HepG2 (cell line): ENCODE data around the gene CROT. TPM values are rescaled to one million over a fixed set of nuclear protein-coding genes. Genes with fewer than 3 reads are reported as not detected.

Source experiments
- AHR ChIP-seq: IDR thresholded peaks from 2 replicates; pipeline ENCODE4 v1.6.1; 2018; ENCODE audit warnings: missing genetic modification reagents, missing compliant biosample characterization
- CBX5 ChIP-seq: sonication (generic); formaldehyde crosslinking; IDR thresholded peaks from 2 replicates; pipeline ENCODE4 v1.4.0; 2020; ENCODE audit warnings: missing genetic modification reagents, borderline replicate concordance
- HNRNPH1 ChIP-seq: fragments of 200-400 bp; formaldehyde crosslinking; optimal IDR thresholded peaks from 2 replicates; pipeline ENCODE3; 2017; ENCODE audit warnings: mild to moderate bottlenecking, low read depth, low read length
- HNRNPL ChIP-seq: fragments of 200-400 bp; formaldehyde crosslinking; IDR thresholded peaks from 2 replicates; pipeline ENCODE4 v1.6.1; 2017; ENCODE audit warnings: mild to moderate bottlenecking, low read depth, low read length
- KAT7 ChIP-seq: IDR thresholded peaks from 2 replicates; pipeline ENCODE4 v1.6.1; 2018; ENCODE audit warnings: borderline replicate concordance, missing compliant biosample characterization
- KDM5A ChIP-seq: fragments of 200-600 bp; sonication (generic); IDR thresholded peaks from 2 replicates; pipeline ENCODE4 v1.7.0; 2018; ENCODE audit warnings: antibody characterized with exemption, mild to moderate bottlenecking, low read length, borderline replicate concordance
- MLLT10 ChIP-seq: sonication (generic); formaldehyde crosslinking; IDR thresholded peaks from 2 replicates; pipeline ENCODE4 v1.4.0; 2020; ENCODE audit warnings: missing genetic modification reagents
- NFIC ChIP-seq: IDR thresholded peaks from 2 replicates; pipeline ENCODE4 v1.6.1; 2012; ENCODE audit warnings: mild to moderate bottlenecking, low read length, inconsistent platforms
- NR2F1 ChIP-seq, 2 experiments: fragments of 450-650 bp in 1 of 2; formaldehyde crosslinking in 1 of 2; IDR thresholded peaks; 2 replicates each; pipeline versions ENCODE4 v1.5.0 to v1.6.1; 2016 to 2020; ENCODE audit warnings: mild to moderate bottlenecking in 1 of 2, missing compliant biosample characterization in 1 of 2, missing genetic modification reagents in 1 of 2, moderate library complexity in 1 of 2
- SPEN ChIP-seq: sonication (generic); formaldehyde crosslinking; IDR thresholded peaks from 2 replicates; pipeline ENCODE4 v1.5.1; 2020; ENCODE audit warnings: low read depth, mild to moderate bottlenecking, missing genetic modification reagents
- THAP8 ChIP-seq: sonication (generic); formaldehyde crosslinking; IDR thresholded peaks from 2 replicates; pipeline ENCODE4 v1.5.1; 2020; ENCODE audit warnings: missing genetic modification reagents, mild to moderate bottlenecking, borderline replicate concordance
- ZBTB20 ChIP-seq: sonication (generic); formaldehyde crosslinking; IDR thresholded peaks from 2 replicates; pipeline ENCODE4 v1.8.1; 2023; ENCODE audit warnings: missing genetic modification reagents, low read depth, mild to moderate bottlenecking, borderline replicate concordance
- ZBTB46 ChIP-seq: sonication (generic); formaldehyde crosslinking; IDR thresholded peaks from 2 replicates; pipeline ENCODE4 v1.4.0; 2020; ENCODE audit warnings: mild to moderate bottlenecking, missing genetic modification reagents, borderline replicate concordance
- ZC3H4 ChIP-seq: sonication (generic); formaldehyde crosslinking; IDR thresholded peaks from 2 replicates; pipeline ENCODE4 v1.4.0; 2020; ENCODE audit warnings: missing genetic modification reagents, borderline replicate concordance
- ZNF10 ChIP-seq: sonication (generic); formaldehyde crosslinking; IDR thresholded peaks from 2 replicates; pipeline ENCODE4 v1.4.0; 2020; ENCODE audit warnings: mild to moderate bottlenecking, low read depth, missing genetic modification reagents, borderline replicate concordance
- ZNF205 ChIP-seq: IDR thresholded peaks from 2 replicates; pipeline ENCODE4 v1.6.1; 2018; ENCODE audit warnings: missing biosample characterization, missing genetic modification reagents
- ZNF24 ChIP-seq: fragments of 450-650 bp; IDR thresholded peaks from 2 replicates; pipeline ENCODE4 v1.6.1; 2017; ENCODE audit warnings: antibody characterized with exemption, mild to moderate bottlenecking
- ZNF253 ChIP-seq: sonication (generic); formaldehyde crosslinking; IDR thresholded peaks from 2 replicates; pipeline ENCODE4 v1.8.0; 2022; ENCODE audit warnings: mild to moderate bottlenecking, missing genetic modification reagents, borderline replicate concordance
- ZNF414 ChIP-seq: sonication (generic); formaldehyde crosslinking; IDR thresholded peaks from 2 replicates; pipeline ENCODE4 v1.5.0; 2020; ENCODE audit warnings: missing genetic modification reagents
- ZNF761 ChIP-seq: sonication (generic); formaldehyde crosslinking; conservative IDR thresholded peaks from 2 replicates; pipeline ENCODE4 v1.4.0; 2020; ENCODE audit warnings: mild to moderate bottlenecking, missing genetic modification reagents
- ZNF768 ChIP-seq: sonication (generic); formaldehyde crosslinking; IDR thresholded peaks from 2 replicates; pipeline ENCODE4 v1.4.0; 2020; ENCODE audit warnings: missing genetic modification reagents
- polyA plus RNA-seq, 8 experiments: library from polyadenylated mRNA; depleted of rRNA in 3 of 8; stranded (reverse) in 7 of 8; unstranded in 1 of 8; fragments of >200 nt; fragmentation: Illumina TruSeq in 4 of 8; extraction: Trizol in 4 of 8; gene quantifications; 2 replicates each; pipeline versions ENCODE4 v1.2.1 to v1.2.3, GENCODE V29; 2011 to 2016; ENCODE audit warnings: low read depth in 4 of 8, missing spikeins in 1 of 8, mixed read lengths in 1 of 8; ENCODE audit not compliant: insufficient read depth in 1 of 8
- total RNA-seq, 5 experiments: library from RNA; depleted of rRNA; stranded (reverse); fragments of >200 nt; fragmentation: Illumina TruSeq; extraction: Trizol; gene quantifications; 2 replicates each; pipeline ENCODE4 v1.2.3, GENCODE V29; 2016; ENCODE audit warnings: low read depth in 1 of 5
- TF ChIP-seq, protein P1 (sequence below): sonication (generic); formaldehyde crosslinking; IDR thresholded peaks from 2 replicates; pipeline ENCODE4 v1.4.0; 2020; ENCODE audit warnings: missing genetic modification reagents

The CROT gene
- total and polyA plus RNA-seq, 2 of the 13 experiments (the other 11 are each of a cell fraction or from before 2014, with no cell fraction given) = 5.0 to 13.7 TPM

DNA sequence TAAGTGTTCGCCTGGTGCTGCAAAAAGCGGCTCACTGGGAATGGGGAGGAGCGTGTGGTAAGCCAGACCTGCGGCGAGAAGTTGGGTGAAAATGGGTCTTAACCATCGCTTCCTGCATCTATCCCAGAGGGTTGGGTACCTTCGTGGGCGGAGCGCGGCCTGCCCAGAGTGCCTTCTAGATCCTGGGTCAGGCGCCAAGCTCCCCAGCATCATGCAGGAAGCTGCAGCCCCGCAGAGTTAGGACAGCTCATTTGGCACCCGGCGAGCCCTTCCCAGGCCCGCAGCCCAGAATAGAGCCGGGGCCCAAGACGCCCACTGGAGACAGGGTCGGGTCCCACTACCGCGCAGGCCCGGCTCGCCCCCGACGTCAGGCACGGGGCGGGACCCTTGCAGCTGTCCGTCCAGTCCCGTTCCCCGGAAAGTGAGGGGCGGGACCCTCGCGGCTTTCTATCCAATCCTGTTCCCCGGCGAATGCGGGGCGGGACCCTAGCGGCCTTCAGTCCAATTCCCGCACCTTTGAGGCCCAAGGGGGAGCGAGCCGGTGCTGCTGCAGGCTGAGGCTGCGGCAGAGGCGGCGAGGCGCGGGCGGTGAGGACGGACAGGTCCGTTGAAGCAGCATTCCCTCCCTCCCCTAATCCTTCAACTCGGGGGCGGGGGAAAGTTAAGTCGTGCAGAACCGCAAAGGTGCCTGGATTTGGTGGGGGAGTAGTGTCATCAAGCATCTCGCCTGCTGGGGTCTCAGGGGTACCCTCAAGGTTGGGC is at the start of gene CROT (continued):
- TF ChIP-seq, protein P1, sequence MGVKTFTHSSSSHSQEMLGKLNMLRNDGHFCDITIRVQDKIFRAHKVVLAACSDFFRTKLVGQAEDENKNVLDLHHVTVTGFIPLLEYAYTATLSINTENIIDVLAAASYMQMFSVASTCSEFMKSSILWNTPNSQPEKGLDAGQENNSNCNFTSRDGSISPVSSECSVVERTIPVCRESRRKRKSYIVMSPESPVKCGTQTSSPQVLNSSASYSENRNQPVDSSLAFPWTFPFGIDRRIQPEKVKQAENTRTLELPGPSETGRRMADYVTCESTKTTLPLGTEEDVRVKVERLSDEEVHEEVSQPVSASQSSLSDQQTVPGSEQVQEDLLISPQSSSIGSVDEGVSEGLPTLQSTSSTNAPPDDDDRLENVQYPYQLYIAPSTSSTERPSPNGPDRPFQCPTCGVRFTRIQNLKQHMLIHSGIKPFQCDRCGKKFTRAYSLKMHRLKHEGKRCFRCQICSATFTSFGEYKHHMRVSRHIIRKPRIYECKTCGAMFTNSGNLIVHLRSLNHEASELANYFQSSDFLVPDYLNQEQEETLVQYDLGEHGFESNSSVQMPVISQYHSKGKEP (CRISPR knock-in tag) = no peak; the same call in 1 of the 2 replicates
- TF ChIP-seq ZBTB46 (CRISPR knock-in tag) (no peak), NR2F1 (CRISPR knock-in tag; IDR thresholded peaks at IDR 0.05) (no peak), THAP8 (CRISPR knock-in tag) (peak; percentile 95), ZNF24 (no peak), CBX5 (CRISPR knock-in tag) (peak; percentile 75), ZNF414 (CRISPR knock-in tag) (0 out of 2 replicates have a peak, but pooled peaks have one; percentile 40), AHR (no peak; the same call in 1 of the 2 replicates), HNRNPL (0 out of 2 replicates have a peak, but pooled peaks have one; percentile 25), ZNF768 (CRISPR knock-in tag) (peak; percentile 49; the same call in 1 of the 2 replicates), HNRNPH1 (no peak), ZNF10 (CRISPR knock-in tag) (no peak), SPEN (no peak; the same call in 1 of the 2 replicates), KDM5A (no peak; the same call in 1 of the 2 replicates), ZNF761 (CRISPR knock-in tag) (peak; percentile 61; the same call in 1 of the 2 replicates), ZBTB20 (CRISPR knock-in tag) (peak; percentile 81; the same call in 1 of the 2 replicates), NFIC (no peak), KAT7 (peak; percentile 84; the same call in 1 of the 2 replicates), ZNF253 (CRISPR knock-in tag) (no peak), MLLT10 (CRISPR knock-in tag) (no peak), ZNF205 (peak; percentile 65; the same call in 1 of the 2 replicates), ZC3H4 (CRISPR knock-in tag) (no peak)
